ENCODE measurements around the gene ATP6V0D1.

The ATP6V0D1 gene

DNA sequence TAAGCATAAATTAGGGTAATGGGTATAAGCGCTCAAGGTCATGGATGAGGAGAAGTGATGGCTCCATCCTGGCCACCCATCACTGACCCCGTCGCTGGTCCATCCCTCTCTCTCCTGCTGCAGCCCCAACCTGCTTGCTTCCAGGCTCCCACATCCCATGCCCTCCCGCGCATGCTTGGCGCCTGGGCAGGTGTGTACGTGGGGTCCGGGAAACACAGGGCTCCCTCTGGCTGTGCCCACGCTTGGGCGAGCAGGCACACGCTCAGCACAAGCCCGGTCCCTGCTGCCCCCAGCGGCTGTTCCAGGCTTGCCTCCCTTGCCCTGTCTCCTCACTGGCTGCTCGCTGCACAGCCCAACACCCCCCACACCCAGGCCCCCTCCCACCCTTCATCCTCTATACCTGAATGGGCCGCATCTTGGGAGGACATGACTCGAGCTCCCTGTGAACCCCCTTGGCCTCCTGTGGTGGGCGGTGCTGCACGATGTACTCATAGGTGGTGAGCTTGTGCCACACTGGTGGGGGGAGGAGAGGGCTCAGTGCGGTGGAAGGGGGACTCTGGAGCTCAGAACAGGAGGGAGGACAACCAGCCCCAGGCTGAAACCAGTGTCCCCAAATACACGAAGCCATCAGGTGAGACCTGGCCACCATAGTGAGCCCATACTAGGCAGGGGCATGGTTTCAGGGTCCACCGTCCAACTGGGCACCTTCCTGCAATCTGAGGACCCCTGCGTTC is 83.0 kb downstream of the ATP6V0D1 start:
- no peak for DNase-seq (ENCODE audit: low read depth)
- TF ChIP-seq, protein P1, sequence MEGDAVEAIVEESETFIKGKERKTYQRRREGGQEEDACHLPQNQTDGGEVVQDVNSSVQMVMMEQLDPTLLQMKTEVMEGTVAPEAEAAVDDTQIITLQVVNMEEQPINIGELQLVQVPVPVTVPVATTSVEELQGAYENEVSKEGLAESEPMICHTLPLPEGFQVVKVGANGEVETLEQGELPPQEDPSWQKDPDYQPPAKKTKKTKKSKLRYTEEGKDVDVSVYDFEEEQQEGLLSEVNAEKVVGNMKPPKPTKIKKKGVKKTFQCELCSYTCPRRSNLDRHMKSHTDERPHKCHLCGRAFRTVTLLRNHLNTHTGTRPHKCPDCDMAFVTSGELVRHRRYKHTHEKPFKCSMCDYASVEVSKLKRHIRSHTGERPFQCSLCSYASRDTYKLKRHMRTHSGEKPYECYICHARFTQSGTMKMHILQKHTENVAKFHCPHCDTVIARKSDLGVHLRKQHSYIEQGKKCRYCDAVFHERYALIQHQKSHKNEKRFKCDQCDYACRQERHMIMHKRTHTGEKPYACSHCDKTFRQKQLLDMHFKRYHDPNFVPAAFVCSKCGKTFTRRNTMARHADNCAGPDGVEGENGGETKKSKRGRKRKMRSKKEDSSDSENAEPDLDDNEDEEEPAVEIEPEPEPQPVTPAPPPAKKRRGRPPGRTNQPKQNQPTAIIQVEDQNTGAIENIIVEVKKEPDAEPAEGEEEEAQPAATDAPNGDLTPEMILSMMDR (conservative IDR thresholded peaks at IDR 0.05; ENCODE audit: low read depth, low read length), result peak; percentile 16
- no peak overlapping the region for H3K4me3 ChIP-seq (ENCODE audit: low read length)

DNA sequence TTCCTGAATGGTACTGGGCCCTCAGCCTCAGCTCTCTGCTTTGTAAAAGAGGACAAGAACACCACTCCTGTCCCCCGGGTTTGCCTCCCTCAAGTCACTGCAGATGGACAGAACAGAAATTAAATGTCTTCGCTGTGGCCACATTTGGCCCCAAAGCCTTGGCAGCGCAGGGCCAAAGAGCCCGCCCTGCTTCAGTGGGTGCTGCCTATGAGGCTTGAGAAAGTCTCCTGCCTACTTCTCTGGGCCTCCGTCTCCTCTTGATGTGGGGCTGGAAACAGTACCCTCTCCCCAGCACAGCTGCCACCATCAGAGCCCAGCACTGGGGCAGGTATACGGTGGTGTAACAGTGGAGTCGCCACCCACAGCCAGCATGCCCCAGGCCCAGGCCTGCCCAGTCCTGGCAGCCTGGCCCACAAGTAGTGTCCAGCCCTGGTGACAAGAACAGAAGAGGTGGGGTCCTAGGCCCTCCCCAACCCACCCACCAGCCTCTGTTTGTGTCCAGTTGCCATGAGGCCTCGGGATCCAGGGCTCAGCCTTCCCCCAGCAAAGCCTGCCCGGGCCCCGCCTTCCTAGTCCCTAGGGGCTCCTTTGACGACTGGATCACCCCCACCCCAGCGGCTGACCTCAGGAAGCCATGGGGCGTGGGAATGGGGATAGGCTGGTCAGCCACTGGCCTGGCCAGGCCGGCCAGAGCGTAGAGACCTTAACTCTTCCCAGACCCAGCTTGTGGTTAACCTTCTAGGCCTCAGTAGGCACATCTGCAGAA is 83.7 kb downstream of the ATP6V0D1 start:
- no peak for DNase-seq (ENCODE audit: low read depth)
- H3K4me3 ChIP-seq (ENCODE audit: low read length), result no peak overlapping the region
- TF ChIP-seq, protein P1 (conservative IDR thresholded peaks at IDR 0.05; ENCODE audit: low read depth, low read length), result no peak

DNA sequence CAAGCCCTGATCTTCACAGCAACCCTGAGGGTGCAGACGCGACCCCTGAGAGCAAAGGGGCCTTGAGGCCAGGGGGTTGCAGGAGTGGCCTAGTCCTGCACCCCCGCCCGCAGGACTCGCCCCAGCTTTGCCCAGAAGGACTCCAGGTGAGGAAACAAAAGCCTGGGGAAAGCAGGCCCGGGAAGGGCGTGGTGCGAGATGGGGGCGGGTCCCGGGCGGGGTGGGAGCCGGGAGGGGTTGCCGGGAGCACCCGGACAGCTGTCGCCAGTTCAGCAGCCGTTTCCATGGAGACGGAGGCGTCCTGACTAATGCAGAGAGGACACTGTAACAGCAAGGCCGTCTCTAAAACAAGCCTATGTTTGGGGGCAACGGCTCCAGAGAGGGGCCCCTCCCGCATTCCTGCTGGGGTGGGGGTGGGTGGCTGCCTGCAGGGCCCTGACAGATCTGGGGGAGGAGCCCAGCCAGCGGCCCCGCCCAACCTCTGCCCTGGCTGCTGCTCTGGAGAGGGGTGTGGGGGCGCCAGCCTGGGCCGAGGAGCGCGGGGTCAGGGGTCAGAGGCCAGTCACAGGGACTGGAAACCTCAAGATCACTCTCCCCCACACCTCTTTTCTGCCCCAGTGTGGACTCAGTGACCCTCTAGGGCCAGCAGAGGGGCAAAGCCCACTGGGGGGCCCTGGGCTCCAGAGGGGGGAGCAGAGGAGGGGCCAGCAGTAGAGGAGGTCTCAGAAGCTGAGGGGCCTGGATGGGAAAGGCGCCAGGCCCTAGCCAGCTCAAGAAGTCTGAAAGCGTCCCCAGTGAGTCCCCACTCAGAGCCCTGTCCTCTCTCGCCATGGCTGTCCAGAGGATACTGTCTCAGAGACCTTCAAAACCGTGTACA is 84.6 kb downstream of the ATP6V0D1 start:
- DNase-seq (ENCODE audit: low read depth), result peak; percentile 49
- TF ChIP-seq, protein P1 (conservative IDR thresholded peaks at IDR 0.05; ENCODE audit: low read depth, low read length), result no peak
- H3K4me3 ChIP-seq (ENCODE audit: low read length), result no peak overlapping the region

DNA sequence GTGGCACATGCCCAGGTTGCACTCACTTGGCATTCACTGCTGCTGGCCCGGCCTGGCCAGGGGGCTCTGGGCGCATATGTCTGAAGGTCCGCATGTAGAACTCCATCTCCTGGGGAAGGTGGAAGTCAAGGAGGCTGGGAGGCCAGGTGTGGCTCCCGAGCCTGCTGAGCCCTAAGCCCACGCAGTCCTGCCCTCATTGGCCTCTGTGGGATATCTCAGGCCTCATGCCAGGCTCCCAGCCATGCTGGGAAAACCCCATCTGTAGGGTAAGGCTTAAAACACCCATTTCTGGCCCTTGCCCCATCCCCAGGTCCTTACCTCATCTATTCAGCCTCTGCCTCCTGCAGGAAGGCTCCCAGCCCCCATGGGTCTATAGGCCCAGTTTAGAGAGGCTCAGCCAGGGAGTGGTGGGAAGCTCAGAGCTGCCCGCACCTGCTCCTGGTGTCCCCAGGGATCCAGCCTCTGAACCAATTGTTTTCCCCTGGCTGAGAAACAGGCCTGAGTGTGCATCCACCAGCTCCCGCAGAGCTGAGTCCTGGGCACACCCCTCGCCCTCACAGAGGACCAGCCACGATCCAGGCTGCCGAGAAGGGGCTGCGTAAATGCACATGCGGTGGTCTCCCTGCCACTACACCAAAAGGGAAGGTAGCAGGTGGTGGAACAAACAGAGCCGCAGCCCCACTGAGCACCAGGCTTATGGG is 85.3 kb downstream of the ATP6V0D1 start:
- TF ChIP-seq, protein P1 (conservative IDR thresholded peaks at IDR 0.05; ENCODE audit: low read depth, low read length), result no peak
- DNase-seq (ENCODE audit: low read depth), result no peak
- no peak overlapping the region for H3K4me3 ChIP-seq (ENCODE audit: low read length)

DNA sequence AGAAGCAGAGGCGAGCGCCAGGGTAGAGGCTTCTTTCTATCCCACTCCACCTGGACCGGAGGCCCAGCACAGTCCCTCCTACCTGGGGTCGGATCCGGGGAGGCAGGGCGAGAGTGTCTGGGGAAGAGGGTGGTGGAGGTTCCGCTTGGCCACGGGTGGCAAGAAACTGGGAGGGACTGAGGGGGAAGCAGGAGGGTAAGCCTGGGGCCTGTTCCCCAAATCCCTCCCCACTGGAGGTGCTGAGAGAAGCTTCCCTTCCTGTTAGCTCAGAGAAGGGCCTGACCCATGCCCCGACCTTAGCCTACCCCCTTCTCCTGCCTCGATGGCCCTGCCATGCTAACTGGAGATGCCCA is 85.9 kb downstream of the ATP6V0D1 start:
- no peak overlapping the region for H3K4me3 ChIP-seq (ENCODE audit: low read length)
- TF ChIP-seq, protein P1 (conservative IDR thresholded peaks at IDR 0.05; ENCODE audit: low read depth, low read length), result no peak
- DNase-seq (ENCODE audit: low read depth), result no peak

DNA sequence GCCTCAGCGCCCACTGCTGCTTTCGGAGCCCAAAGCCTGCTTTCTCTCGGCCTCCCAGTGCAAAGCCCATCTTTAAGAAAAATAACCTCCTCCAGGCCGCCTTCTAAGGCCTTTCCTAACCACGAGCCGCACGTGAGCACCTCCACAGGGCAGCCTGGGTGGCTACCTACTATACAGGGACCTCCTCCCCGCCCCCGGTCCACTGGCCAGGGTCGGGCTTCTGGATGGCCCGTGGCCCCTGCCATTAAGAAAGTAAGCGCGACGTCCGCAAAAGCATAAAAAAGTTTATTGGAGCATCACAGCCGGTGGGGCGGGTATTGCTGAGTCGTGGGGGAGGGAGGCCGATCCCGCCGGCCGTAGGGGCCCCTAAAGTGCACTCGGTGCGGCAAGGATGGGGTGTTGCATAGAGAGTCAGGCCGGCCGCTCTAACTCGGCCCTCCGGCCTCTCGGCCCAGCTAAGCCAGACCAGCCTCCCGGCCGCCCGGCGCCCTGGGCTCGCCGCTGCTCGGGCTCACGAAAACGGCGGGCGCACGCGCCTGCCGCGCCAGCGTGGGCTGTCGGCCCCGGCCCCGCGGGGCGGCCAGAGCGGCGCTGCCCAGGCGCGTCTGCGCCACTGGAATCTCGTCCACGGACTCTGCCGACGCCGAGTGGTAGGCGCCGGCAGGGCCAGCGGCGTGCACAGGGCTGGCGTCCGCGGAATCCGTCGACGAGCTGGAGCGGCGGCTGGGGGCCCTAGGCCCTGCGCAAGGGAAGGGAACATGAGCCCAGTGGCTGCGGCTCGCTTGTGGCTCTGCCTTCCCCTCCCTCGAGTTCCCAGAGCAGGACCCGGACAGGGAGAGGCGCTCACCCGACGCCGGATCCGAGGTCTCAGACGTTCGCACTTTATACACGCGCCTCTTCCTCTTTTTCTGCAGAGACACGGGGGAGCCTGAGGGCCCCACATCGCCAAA is 86.5 kb downstream of the ATP6V0D1 start:
- TF ChIP-seq, protein P1 (conservative IDR thresholded peaks at IDR 0.05; ENCODE audit: low read depth, low read length), result no peak
- no peak overlapping the region for H3K4me3 ChIP-seq (ENCODE audit: low read length)
- DNase-seq (ENCODE audit: low read depth), result no peak

All from retinal pigment epithelial cell (primary cell).